Panc1 (cell line): ENCODE measurements around the gene ARMS2. TPM values are rescaled to one million over a fixed set of nuclear protein-coding genes. Genes with fewer than 3 reads are reported as not detected.

Source experiments
- ATAC-seq: fragments of 200-7000 bp; cut with Tn5 transposase; 2 replicates; pipeline ENCODE4 v1.9.1; 2020; ENCODE audit warnings: mild to moderate bottlenecking, moderate library complexity
- BruUV-seq: library from RNA; stranded (reverse); fragments of 400-500 nt; replicated peaks from 2 replicates; lab custom pipeline; 2021; lab: Mats Ljungman, UMichigan
- CTCF ChIA-PET: fragments of 300-600 bp; sonication (Branson Sonifier 250); formaldehyde crosslinking; loops from one replicate; lab custom pipeline; 2022; ENCODE audit warnings: antibody characterized with exemption; lab: Charles Lee
- POLR2A ChIA-PET: fragments of 300-600 bp; sonication (Branson Sonifier 250); formaldehyde crosslinking; loops from one replicate; lab custom pipeline; 2022; ENCODE audit warnings: antibody characterized with exemption; lab: Charles Lee
- DNase-seq: peaks from one replicate; pipeline ENCODE4 v3.0.0-alpha.2; 2010; ENCODE audit warnings: low read depth, low spot score
- H3K27ac ChIP-seq: 2 replicates; pipeline ENCODE4 v1.5.1; 2011; ENCODE audit warnings: mild to moderate bottlenecking, low read length, inconsistent platforms
- H3K27me3 ChIP-seq: fragments of 200-500 bp; sonication (Bioruptor generic); 2 replicates; pipeline ENCODE4 v1.6.0; 2014; ENCODE audit warnings: low read length, inconsistent platforms; ENCODE audit not compliant: control insufficient read depth, insufficient read depth
- H3K36me3 ChIP-seq: fragments of 200-500 bp; sonication (Bioruptor generic); 2 replicates; pipeline ENCODE4 v1.5.1; 2014; ENCODE audit warnings: inconsistent platforms, mild to moderate bottlenecking, low read length, moderate library complexity; ENCODE audit not compliant: control insufficient read depth, insufficient read depth
- H3K4me1 ChIP-seq: 2 replicates; pipeline ENCODE4 v1.5.1; 2011; ENCODE audit warnings: inconsistent platforms, mild to moderate bottlenecking, low read length, moderate library complexity; ENCODE audit not compliant: control insufficient read depth, insufficient read depth
- H3K4me3 ChIP-seq, 2 experiments: 2 replicates each; pipeline ENCODE4 v1.5.1; 2011 to 2012; ENCODE audit warnings: low read depth in 2 of 2, low read length in 2 of 2, mild to moderate bottlenecking in 2 of 2, inconsistent platforms in 1 of 2, moderate library complexity in 1 of 2
- H3K9me3 ChIP-seq: fragments of 200-500 bp; sonication (Bioruptor generic); 2 replicates; pipeline ENCODE4 v1.5.1; 2014; ENCODE audit warnings: low read depth, mild to moderate bottlenecking, inconsistent platforms, low read length, moderate library complexity; ENCODE audit not compliant: control insufficient read depth, insufficient read depth
- CTCF ChIP-seq: fragments of 450-650 bp; IDR thresholded peaks from 2 replicates; pipeline ENCODE4 v1.5.1; 2017; ENCODE audit warnings: mild to moderate bottlenecking
- POLR2AphosphoS5 ChIP-seq: IDR thresholded peaks from 2 replicates; pipeline ENCODE4 v1.6.1; 2012; ENCODE audit warnings: mild to moderate bottlenecking, low read depth, low read length, moderate library complexity
- SIN3A ChIP-seq: IDR thresholded peaks from 2 replicates; pipeline ENCODE4 v1.6.1; 2012; ENCODE audit warnings: low read depth, mild to moderate bottlenecking, low read length, moderate library complexity, borderline replicate concordance; ENCODE audit not compliant: insufficient read depth
- TCF7L2 ChIP-seq: IDR thresholded peaks from 2 replicates; pipeline ENCODE4 v1.6.1; 2011; ENCODE audit warnings: mild to moderate bottlenecking, low read depth, low read length, inconsistent platforms
- in situ Hi-C: cut with HindIII; loops from 2 replicates; pipeline ENCODE4 v1.10.0; 2016; ENCODE audit warnings: low sequenced_read_pairs, low pct_unique_long_range_greater_than_20kb
- intact Hi-C: fragments of 100-400 bp; cut with micrococcal nuclease; formaldehyde crosslinking; loops from one replicate; pipeline ENCODE4 v1.10.0; 2022; ENCODE audit not compliant: unreplicated experiment
- total RNA-seq: library from RNA; stranded (reverse); gene quantifications from one replicate; pipeline ENCODE4 v1.2.1, GENCODE V29; 2021; ENCODE audit not compliant: unreplicated experiment
- TF ChIP-seq, protein P1 (sequence below), 2 experiments: IDR thresholded peaks; 2 replicates each; pipeline ENCODE4 v1.6.1; 2011 to 2012; ENCODE audit warnings: low read depth in 2 of 2, control low read depth in 1 of 2, low read length in 1 of 2, mild to moderate bottlenecking in 1 of 2, moderate library complexity in 1 of 2; ENCODE audit not compliant: insufficient read depth in 1 of 2

ARMS2 gene
- total RNA-seq, 1 experiment from 2014 or later = not detected

DNA sequence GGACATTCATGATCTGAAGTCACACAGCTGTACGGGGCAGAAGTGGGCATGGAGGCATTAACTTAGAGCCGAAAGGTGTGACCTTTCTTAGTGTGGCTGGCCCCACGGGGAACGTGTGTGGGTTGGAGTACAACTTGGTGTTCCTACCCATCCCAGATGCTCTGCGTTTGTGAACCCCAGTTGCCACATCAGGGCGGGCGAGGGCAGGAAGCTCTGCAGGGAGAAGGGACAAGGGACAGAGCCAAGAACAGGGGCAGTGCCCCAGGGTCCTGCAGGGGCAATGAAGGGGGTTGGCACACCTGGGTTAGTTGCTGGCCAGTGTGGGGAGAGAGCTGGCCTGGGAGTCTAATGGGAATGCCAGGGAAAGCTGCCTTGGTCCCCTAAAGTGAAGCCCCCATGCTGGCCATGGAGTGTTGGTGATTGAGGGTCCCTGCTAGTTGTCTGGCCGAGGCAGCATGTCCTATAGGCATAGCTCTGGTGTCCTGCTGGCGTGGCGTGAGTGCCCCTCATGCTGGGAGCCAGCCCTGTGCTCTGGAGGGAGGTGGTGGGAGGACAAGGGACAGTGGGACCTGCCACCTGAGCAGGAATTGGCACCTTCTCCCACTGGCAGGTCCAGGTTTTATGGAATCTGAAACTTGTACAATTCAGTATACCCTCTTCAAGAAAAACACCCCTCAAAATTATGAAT, 25.8 kb downstream of the ARMS2 start:
- POLR2A ChIA-PET = no interaction called here
- in situ Hi-C loops = no loop called here
- BruUV-seq = no TSS peak

GRCh38 chr10:122481296-122482056, 27.0 kb downstream of the ARMS2 start:
- TF ChIP-seq POLR2AphosphoS5 (no peak), SIN3A (no peak), CTCF (no peak), TCF7L2 (no peak)
- TF ChIP-seq, protein P1, sequence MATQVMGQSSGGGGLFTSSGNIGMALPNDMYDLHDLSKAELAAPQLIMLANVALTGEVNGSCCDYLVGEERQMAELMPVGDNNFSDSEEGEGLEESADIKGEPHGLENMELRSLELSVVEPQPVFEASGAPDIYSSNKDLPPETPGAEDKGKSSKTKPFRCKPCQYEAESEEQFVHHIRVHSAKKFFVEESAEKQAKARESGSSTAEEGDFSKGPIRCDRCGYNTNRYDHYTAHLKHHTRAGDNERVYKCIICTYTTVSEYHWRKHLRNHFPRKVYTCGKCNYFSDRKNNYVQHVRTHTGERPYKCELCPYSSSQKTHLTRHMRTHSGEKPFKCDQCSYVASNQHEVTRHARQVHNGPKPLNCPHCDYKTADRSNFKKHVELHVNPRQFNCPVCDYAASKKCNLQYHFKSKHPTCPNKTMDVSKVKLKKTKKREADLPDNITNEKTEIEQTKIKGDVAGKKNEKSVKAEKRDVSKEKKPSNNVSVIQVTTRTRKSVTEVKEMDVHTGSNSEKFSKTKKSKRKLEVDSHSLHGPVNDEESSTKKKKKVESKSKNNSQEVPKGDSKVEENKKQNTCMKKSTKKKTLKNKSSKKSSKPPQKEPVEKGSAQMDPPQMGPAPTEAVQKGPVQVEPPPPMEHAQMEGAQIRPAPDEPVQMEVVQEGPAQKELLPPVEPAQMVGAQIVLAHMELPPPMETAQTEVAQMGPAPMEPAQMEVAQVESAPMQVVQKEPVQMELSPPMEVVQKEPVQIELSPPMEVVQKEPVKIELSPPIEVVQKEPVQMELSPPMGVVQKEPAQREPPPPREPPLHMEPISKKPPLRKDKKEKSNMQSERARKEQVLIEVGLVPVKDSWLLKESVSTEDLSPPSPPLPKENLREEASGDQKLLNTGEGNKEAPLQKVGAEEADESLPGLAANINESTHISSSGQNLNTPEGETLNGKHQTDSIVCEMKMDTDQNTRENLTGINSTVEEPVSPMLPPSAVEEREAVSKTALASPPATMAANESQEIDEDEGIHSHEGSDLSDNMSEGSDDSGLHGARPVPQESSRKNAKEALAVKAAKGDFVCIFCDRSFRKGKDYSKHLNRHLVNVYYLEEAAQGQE (IDR thresholded peaks at IDR 0.05; ENCODE audit: insufficient read depth in 1 of 2, low read depth in 2 of 2, low read length in 1 of 2) = no peak
- H3K27ac ChIP-seq = no peak overlapping the region
- no peak for DNase-seq
- CTCF ChIA-PET = no interaction called here
- H3K27me3 ChIP-seq = no peaks in the 10 kb centered on the region
- H3K4me1 ChIP-seq = no peaks in the 10 kb centered on the region
- no TSS peak for BruUV-seq
- H3K9me3 ChIP-seq = no peaks in the 10 kb centered on the region
- H3K4me3 ChIP-seq = no peak overlapping the region
- in situ Hi-C loops = no loop called here
- intact Hi-C loops = no loop called here
- POLR2A ChIA-PET = no interaction called here
- ATAC-seq = no peak
- no peaks in the 10 kb centered on the region for H3K36me3 ChIP-seq

More for the DNA sequence above, 25.8 kb downstream of the ARMS2 start:
- no peak overlapping the region for H3K27ac ChIP-seq
- no peak overlapping the region for H3K4me3 ChIP-seq
- H3K4me1 ChIP-seq = no peaks in the 10 kb centered on the region
- no peaks in the 10 kb centered on the region for H3K27me3 ChIP-seq
- CTCF ChIA-PET = no interaction called here
- intact Hi-C loops = no loop called here
- H3K36me3 ChIP-seq = no peaks in the 10 kb centered on the region
- no peaks in the 10 kb centered on the region for H3K9me3 ChIP-seq
- TF ChIP-seq POLR2AphosphoS5 = no peak
- TF ChIP-seq, protein P1 (IDR thresholded peaks at IDR 0.05; ENCODE audit: insufficient read depth in 1 of 2, low read depth in 2 of 2, low read length in 1 of 2) = no peak
- no peak for TF ChIP-seq SIN3A
- no peak for TF ChIP-seq CTCF
- no peak for TF ChIP-seq TCF7L2
- DNase-seq (no peak), ATAC-seq (no peak)
